Activated gamma-delta T cell treated with anti-CD3 and anti-CD28 coated beads, Interleukin-2, amount 50 U/mL, for 16 hours (primary cell): Measurements from ENCODE around the gene SCAPER.

Source experiments
- DNase-seq: peaks from one replicate; pipeline ENCODE4 v3.0.0-alpha.2; 2020; ENCODE audit warnings: low read depth

The SCAPER gene

DNA sequence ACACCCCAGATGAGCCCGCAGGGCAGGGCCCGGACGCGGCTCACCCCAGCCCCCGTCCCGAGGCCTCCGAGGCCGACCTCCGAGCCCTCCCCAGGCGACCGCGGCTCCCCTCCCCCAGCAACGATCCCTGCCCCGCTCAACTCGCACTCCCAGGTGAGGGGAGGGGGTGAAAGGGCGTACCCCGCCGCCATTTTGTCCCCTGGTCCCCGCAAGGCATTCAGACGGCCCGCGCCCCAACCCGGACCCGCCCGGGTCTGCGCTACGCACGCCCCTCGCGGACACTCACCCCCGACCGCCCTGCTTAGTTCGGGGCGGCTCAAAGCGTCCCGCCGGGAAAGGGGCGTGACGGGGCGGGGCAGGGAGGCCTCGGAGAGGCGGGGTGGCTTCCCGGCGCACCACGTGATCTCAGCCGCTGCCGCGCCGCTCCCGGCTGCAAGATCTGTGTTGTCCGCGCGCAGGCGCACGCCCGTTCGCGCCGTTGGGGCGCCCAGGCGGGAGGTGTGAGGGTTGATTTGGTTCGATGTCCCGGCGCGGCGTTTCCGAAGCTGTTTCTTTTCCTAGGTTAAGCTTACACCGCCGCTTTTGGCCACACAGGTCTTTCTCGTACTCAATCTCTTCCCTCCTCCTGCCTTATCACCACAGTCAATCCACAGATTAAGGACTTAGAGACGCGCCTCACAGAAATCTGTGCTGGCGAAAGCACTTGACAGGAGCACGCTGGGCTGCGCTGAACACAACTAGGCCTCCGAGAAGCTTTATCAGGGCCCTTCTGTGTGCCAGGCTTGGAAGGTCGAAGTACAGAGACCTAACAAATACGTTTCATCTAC is at the start of gene SCAPER:
TSS of gene SCAPER (minus strand) at position 328 of the 827 bp plus-strand sequence. CDS start 21,523 bp downstream, outside the sequence.
- DNase-seq = peak; percentile 85

DNA sequence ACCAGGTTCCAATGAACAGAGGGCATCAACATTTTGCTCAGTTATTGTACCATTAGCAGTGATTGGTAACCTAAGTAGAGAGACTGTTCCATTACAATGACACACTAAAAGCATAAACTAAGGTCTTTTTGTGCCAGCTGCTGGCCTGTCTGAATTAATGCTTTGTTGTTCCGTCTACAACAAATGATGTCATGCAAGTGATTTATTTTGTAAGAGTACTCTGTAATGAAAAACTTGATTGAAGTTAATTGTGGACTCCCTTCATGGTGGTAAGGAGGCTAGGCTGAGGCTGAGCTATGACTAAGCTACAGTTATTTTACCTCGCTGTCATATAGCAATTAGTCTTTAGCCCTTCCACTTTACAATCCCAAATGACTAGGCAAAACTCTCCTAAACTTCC is 49.6 kb upstream of the SCAPER start:
- no peak for DNase-seq

- no peak for DNase-seq
Observed at GRCh38 chr15:76953913-76954312, 48.8 kb upstream of the SCAPER start.

GRCh38 chr15:76951220-76951619 is 46.1 kb upstream of the SCAPER start:
- DNase-seq = no peak

- DNase-seq = no peak
Observed at GRCh38 chr15:76947454-76947853, 42.3 kb upstream of the SCAPER start.

DNA sequence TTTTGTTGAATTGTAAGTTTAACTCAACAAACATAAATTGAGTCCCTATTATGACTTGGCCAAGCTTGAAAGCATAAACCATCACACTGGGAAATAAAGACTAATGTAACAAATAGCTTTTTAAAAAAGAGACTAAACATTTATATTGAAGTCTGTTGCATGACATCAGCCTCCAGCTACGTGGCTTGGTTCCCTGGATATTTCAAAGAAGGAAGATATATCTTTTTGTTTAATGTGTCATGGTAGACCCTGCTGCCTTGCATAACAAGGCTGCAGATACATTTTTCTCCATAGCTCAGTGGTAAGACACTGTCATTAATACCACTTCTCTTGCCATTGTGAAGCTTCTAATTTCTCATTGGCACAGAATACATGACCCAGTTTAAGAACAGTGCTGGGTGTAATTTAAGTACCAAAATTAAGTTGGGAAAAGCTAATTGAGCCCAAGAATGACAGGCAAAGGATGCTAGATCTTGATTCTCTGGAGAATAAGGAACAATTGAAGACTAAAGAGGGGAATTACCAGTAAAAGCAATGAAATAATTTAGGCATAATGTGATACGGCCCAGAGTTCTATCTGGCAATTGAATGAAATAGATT is 40.5 kb upstream of the SCAPER start:
- no peak for DNase-seq

GRCh38 chr15:76942331-76942730 is 37.2 kb upstream of the SCAPER start:
- no peak for DNase-seq

DNA sequence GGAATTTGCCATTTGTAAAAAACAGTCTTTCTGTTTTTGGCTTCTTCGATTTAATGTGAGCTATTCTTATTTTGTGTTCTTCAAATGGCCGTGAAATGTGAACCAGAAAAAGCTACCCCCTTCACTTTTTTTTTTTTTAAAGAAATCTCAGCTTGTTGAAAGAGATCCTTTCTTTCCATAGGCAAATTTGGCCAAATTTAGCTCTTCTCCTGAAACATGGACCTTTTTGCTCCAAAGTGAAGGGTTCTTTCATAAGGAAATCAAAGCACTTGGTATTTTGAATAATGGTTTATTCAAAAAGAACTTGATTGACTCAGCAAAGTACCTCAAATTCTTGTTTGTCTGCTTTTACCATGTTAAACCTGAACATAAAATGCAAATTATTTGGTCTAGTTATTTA is 36.5 kb upstream of the SCAPER start:
- no peak for DNase-seq

- no peak for DNase-seq
Observed at GRCh38 chr15:76939715-76940114, 34.6 kb upstream of the SCAPER start.

DNA sequence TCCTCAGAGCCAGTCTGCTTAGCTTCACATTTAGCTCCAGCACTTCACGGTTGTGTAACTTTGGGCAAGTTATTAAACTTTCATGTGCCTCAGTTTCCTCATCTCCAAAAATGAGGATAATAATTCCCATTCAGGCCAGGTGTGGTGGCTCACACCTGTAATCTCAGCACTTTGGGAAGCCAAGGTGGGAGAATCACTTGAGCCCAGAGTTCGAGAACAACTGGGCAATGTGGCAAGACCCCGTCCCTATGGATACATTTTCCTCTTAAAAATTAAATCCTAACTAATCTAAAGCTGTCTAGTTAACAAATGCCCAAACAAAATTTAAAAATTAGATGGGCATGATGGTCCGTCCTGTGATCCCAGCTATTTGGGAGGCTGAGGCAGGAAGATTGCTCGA is 33.6 kb upstream of the SCAPER start:
- no peak for DNase-seq

GRCh38 chr15:76936671-76937070 is 31.5 kb upstream of the SCAPER start:
- no peak for DNase-seq

DNA sequence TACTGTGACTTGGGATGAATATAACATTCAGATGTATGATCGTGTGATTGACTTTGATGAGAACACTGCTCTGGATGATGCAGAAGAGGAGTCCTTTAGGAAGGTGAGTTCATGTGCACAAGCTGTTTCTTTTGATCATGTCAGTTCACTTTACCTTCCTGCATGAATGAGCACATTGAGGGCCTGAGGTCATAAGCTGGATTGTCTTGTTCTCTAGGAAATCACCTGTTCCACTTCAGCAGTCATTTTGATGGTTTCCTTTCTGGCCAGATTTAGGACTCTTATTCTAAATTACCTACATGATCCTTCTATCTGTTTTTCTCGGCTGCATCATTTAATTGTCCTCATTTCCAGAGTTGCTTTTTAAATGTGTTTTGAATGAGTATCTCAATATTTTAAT is 30.5 kb upstream of the SCAPER start:
- DNase-seq = no peak

GRCh38 chr15:76932135-76932966 is 27.2 kb upstream of the SCAPER start:
- no peak for DNase-seq

DNA sequence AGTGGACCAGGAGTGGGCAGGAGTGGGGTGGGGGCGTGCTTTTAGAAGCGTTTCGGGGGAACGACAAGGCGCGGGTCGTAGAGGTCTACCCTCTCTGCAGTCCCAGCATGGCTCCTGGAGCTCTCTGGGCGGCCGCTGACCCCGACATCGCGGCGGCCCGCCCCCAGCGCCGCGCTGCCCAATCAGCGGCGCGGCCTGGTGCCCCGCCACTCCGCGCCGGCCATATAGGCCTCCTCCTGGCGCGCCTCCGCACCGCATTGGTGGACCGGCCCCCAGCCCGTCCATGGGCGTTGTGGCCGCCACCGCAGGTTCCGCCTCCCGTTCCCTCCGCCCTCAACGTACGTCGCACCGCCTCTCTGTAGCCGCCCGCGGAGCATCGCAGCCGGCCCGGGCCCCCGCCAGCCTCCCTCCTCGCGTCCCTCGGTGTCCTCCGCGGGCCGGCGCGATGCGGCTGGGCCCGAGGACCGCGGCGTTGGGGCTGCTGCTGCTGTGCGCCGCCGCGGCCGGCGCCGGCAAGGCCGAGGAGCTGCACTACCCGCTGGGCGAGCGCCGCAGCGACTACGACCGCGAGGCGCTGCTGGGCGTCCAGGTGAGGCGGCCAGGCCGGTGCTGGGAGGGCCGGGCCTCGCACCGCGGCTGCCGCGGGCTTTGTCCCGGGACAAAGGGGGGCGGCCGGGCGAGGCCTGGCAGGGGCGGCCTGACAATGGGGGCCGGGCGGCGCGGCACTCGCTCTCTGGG is 26.4 kb upstream of the SCAPER start, which contains the start of gene RCN2:
TSS of gene RCN2 (plus strand) at position 353 of the 738 bp plus-strand sequence. CDS start at position 446, 93 bp downstream.
- peak; percentile 87 for DNase-seq

DNA sequence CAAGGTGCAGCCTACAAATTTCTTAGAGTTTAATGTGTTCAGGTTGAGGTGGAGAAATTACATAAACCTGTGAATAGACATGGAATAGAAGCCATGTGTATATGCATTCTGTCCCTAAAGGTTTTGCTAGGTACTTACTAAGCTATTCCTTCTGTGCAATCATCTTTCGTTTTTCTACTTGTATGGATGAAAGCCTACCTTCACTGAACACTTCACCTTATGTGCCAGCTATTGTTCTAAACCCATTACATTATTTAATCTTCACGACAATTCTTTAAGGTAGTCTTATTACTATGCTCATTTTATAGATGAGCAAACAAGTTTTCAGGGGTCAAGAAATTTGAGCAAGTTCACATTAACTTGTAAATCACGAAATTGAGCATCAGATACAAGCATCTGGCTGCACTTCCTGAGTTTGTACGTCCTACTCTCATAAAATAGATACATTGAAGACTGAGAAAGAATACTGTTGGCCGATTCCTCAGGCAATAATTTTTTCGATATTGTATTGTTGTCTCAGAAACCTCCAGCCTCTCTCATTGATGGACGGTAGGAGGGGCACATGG is 25.8 kb upstream of the SCAPER start:
- no peak for DNase-seq

- DNase-seq = no peak
Observed at GRCh38 chr15:76929011-76929760, 24.0 kb upstream of the SCAPER start.

- DNase-seq = no peak
Observed at GRCh38 chr15:76928201-76928600, 23.1 kb upstream of the SCAPER start.

DNA sequence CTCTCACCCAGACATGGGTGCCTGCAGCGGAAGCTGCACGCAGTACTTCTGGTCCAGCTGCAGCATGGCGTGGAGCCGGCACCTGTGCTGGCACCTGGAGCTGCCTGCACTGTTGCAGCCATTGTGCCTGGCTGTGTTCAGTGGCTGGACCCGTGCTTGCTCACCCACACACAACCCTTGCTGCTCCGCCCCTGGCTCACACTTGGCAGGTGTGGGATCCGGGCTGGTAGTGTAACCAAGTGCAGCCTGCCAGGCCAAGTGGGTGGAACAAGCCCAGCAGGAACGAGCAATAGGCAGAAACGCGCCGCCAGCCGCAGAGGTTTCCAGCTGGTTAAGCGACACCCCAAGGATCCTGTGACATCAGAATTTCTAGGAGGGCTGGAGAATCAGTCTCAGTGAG is 11.2 kb upstream of the SCAPER start:
- no peak for DNase-seq

- DNase-seq = no peak
Observed at GRCh38 chr15:76913737-76914136, 8.6 kb upstream of the SCAPER start.

- no peak for DNase-seq
Observed at GRCh38 chr15:76912430-76912829, 7.3 kb upstream of the SCAPER start.

DNA sequence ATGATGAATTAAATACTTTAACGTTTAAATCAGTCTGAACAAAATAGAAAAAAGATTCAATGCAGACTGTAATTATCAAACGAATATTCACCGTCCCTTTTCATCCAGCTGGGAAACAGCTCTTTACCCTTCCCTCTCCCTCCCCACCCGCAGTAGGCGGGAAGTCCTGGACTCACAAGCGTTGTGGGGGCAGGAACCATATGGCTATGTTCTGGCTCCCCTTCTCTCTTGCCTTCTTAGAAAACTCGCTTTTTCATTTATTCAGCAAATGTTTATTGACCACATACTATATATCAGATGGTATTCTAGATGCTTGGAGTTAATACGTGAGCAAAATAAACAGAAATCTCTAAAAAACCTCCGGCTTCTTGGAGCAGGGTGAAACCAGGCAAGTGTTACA is 715 bp upstream of the SCAPER start:
- no peak for DNase-seq
